GM18873 (cell line): Measurements from ENCODE around the gene COMT.
"Not testable (repeated sequence)": the region's sequence is repeated elsewhere in the genome, so short reads cannot be mapped to it uniquely, and the experiment has no call there.

ENCODE experiments used
- ATAC-seq: cut with Tn5 transposase; IDR thresholded peaks from one replicate; pipeline ENCODE4 v1.9.1; 2021; ENCODE audit warnings: mild to moderate bottlenecking, moderate library complexity, moderate number of reproducible peaks; ENCODE audit not compliant: unreplicated experiment, low FRiP score

COMT gene

GRCh38 chr22:19906864-19907263, 34.7 kb upstream of the COMT start:
- ATAC-seq, result not testable (repeated sequence)

GRCh38 chr22:19907902-19908301, 33.7 kb upstream of the COMT start:
- not testable (repeated sequence) for ATAC-seq

GRCh38 chr22:19909350-19910179, 32.0 kb upstream of the COMT start:
- no peak for ATAC-seq

GRCh38 chr22:19910180-19910744, 31.3 kb upstream of the COMT start:
- no peak for ATAC-seq

GRCh38 chr22:19911540-19912270, 29.9 kb upstream of the COMT start:
- ATAC-seq, result no peak

- no peak for ATAC-seq
These were observed 29.1 kb upstream of the COMT start for GRCh38 chr22:19912271-19912999.

- no peak for ATAC-seq
These were observed 28.1 kb upstream of the COMT start for GRCh38 chr22:19913337-19913936.

GRCh38 chr22:19914201-19914943, 27.2 kb upstream of the COMT start:
- no peak for ATAC-seq

- no peak for ATAC-seq
These were observed 26.2 kb upstream of the COMT start for GRCh38 chr22:19915287-19915954.

- ATAC-seq, result no peak
These were observed 25.6 kb upstream of the COMT start for GRCh38 chr22:19916006-19916405.

GRCh38 chr22:19916941-19917340, 24.6 kb upstream of the COMT start:
- no peak for ATAC-seq

- no peak for ATAC-seq
These were observed 24.0 kb upstream of the COMT start for GRCh38 chr22:19917389-19918138.

GRCh38 chr22:19918332-19919106, 23.1 kb upstream of the COMT start:
- no peak for ATAC-seq

- ATAC-seq, result no peak
These were observed 21.7 kb upstream of the COMT start for GRCh38 chr22:19919701-19920363.

- ATAC-seq, result no peak
These were observed 20.0 kb upstream of the COMT start for GRCh38 chr22:19921544-19922081.

GRCh38 chr22:19923914-19924513, 17.6 kb upstream of the COMT start:
- ATAC-seq, result no peak
